H1 (cell line): ENCODE results near the gene STIMATE. TPM values are rescaled to one million over a fixed set of nuclear protein-coding genes. Genes with fewer than 3 reads are reported as not detected.

Experiments
- CTCF ChIA-PET: fragments of 300-600 bp; sonication (Branson Sonifier 250); formaldehyde crosslinking; loops from one replicate; lab custom pipeline; 2021; ENCODE audit not compliant: partially characterized antibody; lab: Charles Lee
- POLR2A ChIA-PET: fragments of 300-600 bp; sonication (Branson Sonifier 250); formaldehyde crosslinking; loops from one replicate; lab custom pipeline; 2021; ENCODE audit warnings: inconsistent platforms; ENCODE audit not compliant: partially characterized antibody; lab: Charles Lee
- DNase-seq, 2 experiments: peaks; one replicate each; pipeline versions ENCODE4 v3.0.0 to v3.0.0-alpha.2; 2010 to 2022; ENCODE audit warnings: low spot score in 2 of 2, low read depth in 1 of 2, mixed read lengths in 1 of 2
- FAIRE-seq: peaks from 2 replicates; lab custom pipeline; 2011; peaks lifted over from hg19 to GRCh38; lab: Jason Lieb, UNC
- H2AFZ ChIP-seq: 2 replicates; pipeline ENCODE4 v1.8.1; 2012; ENCODE audit warnings: low read length, inconsistent platforms
- H2AK5ac ChIP-seq: 2 replicates; pipeline ENCODE4 v1.6.1; 2013; ENCODE audit warnings: low read depth, low read length
- H2BK120ac ChIP-seq: replicated peaks from 2 replicates; pipeline ENCODE3; 2013; ENCODE audit warnings: low read depth, low read length, inconsistent platforms
- H2BK12ac ChIP-seq: 2 replicates; pipeline ENCODE4 v1.6.1; 2013; ENCODE audit warnings: low read depth, low read length
- H2BK15ac ChIP-seq: 2 replicates; pipeline ENCODE4 v1.6.1; 2013; ENCODE audit warnings: low read length
- H2BK20ac ChIP-seq: 2 replicates; pipeline ENCODE4 v1.6.1; 2013; ENCODE audit warnings: low read length
- H2BK5ac ChIP-seq: 2 replicates; pipeline ENCODE4 v1.6.1; 2013; ENCODE audit warnings: low read depth, low read length
- H3K14ac ChIP-seq: 2 replicates; pipeline ENCODE4 v1.6.1; 2013; ENCODE audit warnings: inconsistent platforms; ENCODE audit not compliant: insufficient read length
- H3K18ac ChIP-seq: 2 replicates; pipeline ENCODE4 v1.6.1; 2013; ENCODE audit warnings: low read length; ENCODE audit errors: extremely low read depth
- H3K23ac ChIP-seq: 2 replicates; pipeline ENCODE4 v1.6.1; 2013; ENCODE audit warnings: inconsistent platforms; ENCODE audit not compliant: insufficient read length
- H3K23me2 ChIP-seq: 2 replicates; pipeline ENCODE4 v1.6.1; 2013; ENCODE audit warnings: low read depth, low read length
- H3K27ac ChIP-seq: 2 replicates; pipeline ENCODE4 v1.6.1; 2011; ENCODE audit warnings: low read depth, low read length, inconsistent platforms
- H3K27me3 ChIP-seq, 4 experiments: replicated peaks in 1 of 4; 1 replicate in 1 of 4; 2 replicates in 3 of 4; pipeline versions ENCODE4 v1.6.1 to v1.8.1; 2011 to 2013; ENCODE audit warnings: low read length in 3 of 4, mild to moderate bottlenecking in 3 of 4, inconsistent platforms in 2 of 4, mixed read lengths in 2 of 4, moderate library complexity in 1 of 4; ENCODE audit not compliant: control insufficient read depth in 3 of 4, insufficient read depth in 3 of 4; ENCODE audit errors: extremely low read depth in 1 of 4
- H3K36me3 ChIP-seq, 4 experiments: 2 replicates each; pipeline versions ENCODE4 v1.6.1 to v1.8.1; 2011 to 2013; ENCODE audit warnings: mild to moderate bottlenecking in 4 of 4, low read length in 3 of 4, moderate library complexity in 2 of 4, control low read depth in 1 of 4, inconsistent platforms in 1 of 4; ENCODE audit not compliant: insufficient read depth in 4 of 4, control insufficient read depth in 2 of 4
- H3K4ac ChIP-seq: replicated peaks from 2 replicates; pipeline ENCODE3; 2013; ENCODE audit warnings: low read length, low read depth, mixed read lengths, inconsistent platforms; ENCODE audit not compliant: insufficient read length
- H3K4me1 ChIP-seq, 4 experiments: replicated peaks in 1 of 4; 1 replicate in 1 of 4; 2 replicates in 3 of 4; pipeline versions ENCODE4 v1.6.1 to v1.8.1; 2011 to 2013; ENCODE audit warnings: low read length in 3 of 4, inconsistent platforms in 2 of 4, mixed read lengths in 1 of 4; ENCODE audit not compliant: insufficient read depth in 4 of 4, control insufficient read depth in 3 of 4
- H3K4me2 ChIP-seq, 2 experiments: 2 replicates each; pipeline versions ENCODE4 v1.6.1 to v1.8.1; 2011 to 2013; ENCODE audit warnings: low read depth in 2 of 2, low read length in 2 of 2, control low read depth in 1 of 2, inconsistent platforms in 1 of 2, mild to moderate bottlenecking in 1 of 2; ENCODE audit not compliant: insufficient read depth in 1 of 2
- H3K4me3 ChIP-seq, 4 experiments: fragments of 200-600, 300-600 bp in 1 of 4; sonication (generic), shearing (Covaris generic), sonication (Bioruptor Twin) in 1 of 4; 2 replicates each; pipeline versions ENCODE4 v1.5.1 to v1.8.1; 2011 to 2016; ENCODE audit warnings: low read length in 4 of 4, low read depth in 3 of 4, control low read depth in 2 of 4, inconsistent platforms in 2 of 4, mild to moderate bottlenecking in 2 of 4, mixed read lengths in 1 of 4, moderate library complexity in 1 of 4; ENCODE audit not compliant: insufficient read depth in 2 of 4; ENCODE audit errors: extremely low read depth in 1 of 4
- H3K56ac ChIP-seq: replicated peaks from 2 replicates; pipeline ENCODE3; 2013; ENCODE audit warnings: low read depth, mild to moderate bottlenecking, mixed read lengths, low read length, inconsistent platforms; ENCODE audit not compliant: insufficient read length
- H3K79me1 ChIP-seq: 2 replicates; pipeline ENCODE4 v1.6.1; 2013; ENCODE audit warnings: low read depth, low read length, control low read depth
- H3K79me2 ChIP-seq, 2 experiments: 2 replicates each; pipeline versions ENCODE4 v1.6.1 to v1.8.1; 2012 to 2013; ENCODE audit warnings: low read length in 2 of 2, mild to moderate bottlenecking in 2 of 2, inconsistent platforms in 1 of 2; ENCODE audit not compliant: insufficient read depth in 2 of 2, control insufficient read depth in 1 of 2
- H3K9ac ChIP-seq, 4 experiments: replicated peaks in 1 of 4; 1 replicate in 1 of 4; 2 replicates in 3 of 4; pipeline versions ENCODE4 v1.6.1 to v1.8.1; 2011 to 2013; ENCODE audit warnings: low read depth in 3 of 4, low read length in 3 of 4, control low read depth in 2 of 4, mild to moderate bottlenecking in 2 of 4, moderate library complexity in 2 of 4, inconsistent platforms in 1 of 4; ENCODE audit errors: extremely low read depth in 1 of 4
- H3K9me3 ChIP-seq, 2 experiments: 2 replicates each; pipeline versions ENCODE4 v1.6.1 to v1.8.1; 2012 to 2013; ENCODE audit warnings: mild to moderate bottlenecking in 2 of 2, moderate library complexity in 2 of 2, control low read depth in 1 of 2, inconsistent platforms in 1 of 2, low read depth in 1 of 2, low read length in 1 of 2, mixed read lengths in 1 of 2; ENCODE audit not compliant: insufficient read depth in 2 of 2
- H4K20me1 ChIP-seq, 2 experiments: replicated peaks in 1 of 2; 2 replicates each; pipeline versions ENCODE3 to v1.8.1; 2011 to 2013; ENCODE audit warnings: inconsistent platforms in 2 of 2, low read length in 2 of 2, mild to moderate bottlenecking in 1 of 2; ENCODE audit not compliant: insufficient read depth in 2 of 2, control insufficient read depth in 1 of 2
- H4K5ac ChIP-seq: 2 replicates; pipeline ENCODE4 v1.6.1; 2013; ENCODE audit warnings: low read length, low read depth, mixed read lengths, inconsistent platforms; ENCODE audit not compliant: insufficient read length
- H4K8ac ChIP-seq: 2 replicates; pipeline ENCODE4 v1.8.0; 2013; ENCODE audit warnings: mild to moderate bottlenecking, moderate library complexity, low read length, inconsistent platforms; ENCODE audit not compliant: insufficient read depth; ENCODE audit errors: extremely low read depth
- H4K91ac ChIP-seq: replicated peaks from 2 replicates; pipeline ENCODE3; 2013; ENCODE audit warnings: low read length, mixed read lengths, inconsistent platforms; ENCODE audit not compliant: insufficient read length
- CEBPB ChIP-seq: IDR thresholded peaks from 2 replicates; pipeline ENCODE4 v1.6.1; 2012; ENCODE audit warnings: low read depth, low read length
- E2F6 ChIP-seq: IDR thresholded peaks from 2 replicates; pipeline ENCODE4 v1.6.1; 2012; ENCODE audit warnings: inconsistent platforms
- EP300 ChIP-seq, 2 experiments: IDR thresholded peaks; 1 replicate in 1 of 2; 2 replicates in 1 of 2; pipeline ENCODE4 v1.6.1; 2011 to 2012; ENCODE audit warnings: low read depth in 2 of 2, low read length in 2 of 2, mild to moderate bottlenecking in 2 of 2, borderline replicate concordance in 1 of 2, inconsistent platforms in 1 of 2, moderate library complexity in 1 of 2
- EZH2 ChIP-seq: fragments of 200-600 bp; sonication (generic); IDR thresholded peaks from 2 replicates; pipeline ENCODE4 v1.7.1; 2012; ENCODE audit warnings: low read depth, mild to moderate bottlenecking, moderate library complexity, low read length, inconsistent platforms; ENCODE audit not compliant: severe bottlenecking
- JUND ChIP-seq: IDR thresholded peaks from 2 replicates; pipeline ENCODE4 v1.6.1; 2011; ENCODE audit warnings: mild to moderate bottlenecking, improper control_type of control experiment, low read length
- KDM4A ChIP-seq: IDR thresholded peaks from one replicate; pipeline ENCODE4 v1.7.1; 2012; ENCODE audit warnings: low read depth, mild to moderate bottlenecking, moderate library complexity, low read length, inconsistent platforms; ENCODE audit not compliant: severe bottlenecking
- MAX ChIP-seq: IDR thresholded peaks from 2 replicates; pipeline ENCODE4 v1.6.1; 2012; ENCODE audit warnings: inconsistent platforms
- POLR2A ChIP-seq, 2 experiments: IDR thresholded peaks; 1 replicate in 1 of 2; 2 replicates in 1 of 2; pipeline ENCODE4 v1.6.1; 2011; ENCODE audit warnings: low read depth in 2 of 2, low read length in 2 of 2, mild to moderate bottlenecking in 2 of 2; ENCODE audit errors: control extremely low read depth in 1 of 2
- SAP30 ChIP-seq: fragments of 300-600 bp; sonication (generic); IDR thresholded peaks from 2 replicates; pipeline ENCODE4 v1.7.1; 2012; ENCODE audit warnings: low read length, moderate library complexity, mild to moderate bottlenecking, inconsistent platforms; ENCODE audit not compliant: insufficient read depth, insufficient replicate concordance
- SP4 ChIP-seq: IDR thresholded peaks from 2 replicates; pipeline ENCODE4 v1.6.1; 2012; ENCODE audit warnings: low read length, inconsistent platforms
- SRF ChIP-seq: IDR thresholded peaks from 2 replicates; pipeline ENCODE4 v1.6.1; 2011; ENCODE audit warnings: mild to moderate bottlenecking, low read depth, low read length, moderate library complexity
- TAF7 ChIP-seq: optimal IDR thresholded peaks from 2 replicates; pipeline ENCODE3; 2011; ENCODE audit warnings: low read depth, mild to moderate bottlenecking, inconsistent platforms, low read length, moderate library complexity, borderline replicate concordance
- TCF12 ChIP-seq: IDR thresholded peaks from 2 replicates; pipeline ENCODE4 v1.6.1; 2011; ENCODE audit warnings: low read depth, mild to moderate bottlenecking, low read length
- YY1 ChIP-seq: IDR thresholded peaks from 2 replicates; pipeline ENCODE4 v1.6.1; 2011; ENCODE audit warnings: low read depth, mild to moderate bottlenecking, low read length
- WGBS, 2 experiments: shearing (Covaris generic) in 1 of 2; methylation state at CpG; one replicate each; pipeline versions ENCODE4 v1.1.6 to v1.1.7; 2013 to 2015; ENCODE audit warnings: low lambda C conversion rate in 2 of 2, mixed read lengths in 2 of 2, inconsistent platforms in 1 of 2, low coverage in 1 of 2, missing lambda C conversion rate in 1 of 2; ENCODE audit not compliant: insufficient replicate concordance in 2 of 2, insufficient coverage in 1 of 2, insufficient read length in 1 of 2; ENCODE audit errors: extremely low coverage in 1 of 2, missing lambda C conversion rate in 1 of 2; 5-methylcytosine and 5-hydroxymethylcytosine counted together
- polyA plus RNA-seq, 7 experiments: library from polyadenylated mRNA; depleted of rRNA in 3 of 7; stranded (reverse) in 5 of 7; unstranded in 2 of 7; fragments of >200 nt in 5 of 7; fragments of 200-250 nt in 2 of 7; gene quantifications; 1 replicate in 5 of 7; 2 replicates in 1 of 7; 4 replicates in 1 of 7; pipeline versions ENCODE4 v1.2.1 to v1.2.3, GENCODE V29; 2011 to 2013; ENCODE audit warnings: missing spikeins in 2 of 7, mixed read lengths in 2 of 7
- total RNA-seq: library from RNA; stranded (reverse); fragmentation: NEBNext Ultra II Directional; extraction: Animal tissue kit (Norgen Biotek cat#: 25700); gene quantifications from 2 replicates; pipeline ENCODE4 v1.2.1, GENCODE V29; 2021

The STIMATE gene
- total and polyA plus RNA-seq, 2 of the 8 experiments (the other 6 are each of a cell fraction or from before 2014, with no cell fraction given), result 17.5 to 22.1 TPM

GRCh38 chr3:52842424-52842823 is 54.9 kb downstream of the STIMATE start:
- Histone ChIP-seq H2BK5ac (no peak overlapping the region), H3K23ac (no peak overlapping the region), H3K4ac (no peak overlapping the region), H2BK20ac (no peak overlapping the region), H3K27me3 (no peaks in the 10 kb centered on the region), H4K91ac (no peak overlapping the region), H3K9me3 (no peaks in the 10 kb centered on the region), H2AFZ (no peak overlapping the region), H4K20me1 (peaks cover 0 to 6% of the 10 kb centered on the region in 2 experiments), H2BK120ac (no peak overlapping the region), H3K9ac (no peak overlapping the region), H4K5ac (no peak overlapping the region), H3K27ac (no peak overlapping the region), H3K79me2 (no peaks in the 10 kb centered on the region), H2BK12ac (no peak overlapping the region), H3K79me1 (no peaks in the 10 kb centered on the region; the same call in 1 of the 2 replicates), H2BK15ac (no peak overlapping the region), H3K23me2 (no peaks in the 10 kb centered on the region), H3K4me3 (no peak overlapping the region), H4K8ac (no peak overlapping the region), H3K14ac (no peak overlapping the region), H3K36me3 (peaks cover 0 to 5% (median 2%) of the 10 kb centered on the region in 4 experiments; a peak in 3 of 8 replicates), H3K18ac (no peak overlapping the region), H3K4me2 (no peak overlapping the region), H3K4me1 (no peaks in the 10 kb centered on the region), H2AK5ac (no peak overlapping the region), H3K56ac (no peak overlapping the region)
- WGBS, 2 experiments, result 79% methylated on average over 7 of the region's 7 CpGs; no CpG with 5 or more reads in 1 of the 2 experiments
- ChIA-PET CTCF (interaction anchor here (0.6 to 3.6 kb wide), 11 partner anchors 9 to 272 kb away, joined by 3 to 15 read pairs (median 3); no protein-coding TSS in a partner anchor), POLR2A (no interaction called here)
- FAIRE-seq, result no peak
- DNase-seq, result no peak
- no peak for TF ChIP-seq MAX
- TF ChIP-seq EZH2, result no peak
- TF ChIP-seq SAP30, result no peak
- TF ChIP-seq POLR2A (IDR thresholded peaks at IDR 0.05; ENCODE audit: control extremely low read depth in 1 of 2, low read depth in 2 of 2, low read length in 2 of 2), result no peak
- TF ChIP-seq TAF7, result no peak
- no peak for TF ChIP-seq SP4
- no peak for TF ChIP-seq CEBPB
- no peak for TF ChIP-seq EP300 (IDR thresholded peaks at IDR 0.05; ENCODE audit: borderline replicate concordance in 1 of 2, low read depth in 2 of 2, low read length in 2 of 2)
- no peak for TF ChIP-seq TCF12
- TF ChIP-seq E2F6, result no peak
- TF ChIP-seq JUND, result no peak
- no peak for TF ChIP-seq SRF
- no peak for TF ChIP-seq YY1
- no peak for TF ChIP-seq KDM4A
